GM18861 (cell line): Measurements from ENCODE around the gene HOXA7.
A peak's percentile ranks its signal among the peaks of the same experiment; 100 is the strongest.

Source experiments
- ATAC-seq: cut with Tn5 transposase; IDR thresholded peaks from one replicate; pipeline ENCODE4 v1.9.1; 2021; ENCODE audit not compliant: unreplicated experiment

The HOXA7 gene

DNA sequence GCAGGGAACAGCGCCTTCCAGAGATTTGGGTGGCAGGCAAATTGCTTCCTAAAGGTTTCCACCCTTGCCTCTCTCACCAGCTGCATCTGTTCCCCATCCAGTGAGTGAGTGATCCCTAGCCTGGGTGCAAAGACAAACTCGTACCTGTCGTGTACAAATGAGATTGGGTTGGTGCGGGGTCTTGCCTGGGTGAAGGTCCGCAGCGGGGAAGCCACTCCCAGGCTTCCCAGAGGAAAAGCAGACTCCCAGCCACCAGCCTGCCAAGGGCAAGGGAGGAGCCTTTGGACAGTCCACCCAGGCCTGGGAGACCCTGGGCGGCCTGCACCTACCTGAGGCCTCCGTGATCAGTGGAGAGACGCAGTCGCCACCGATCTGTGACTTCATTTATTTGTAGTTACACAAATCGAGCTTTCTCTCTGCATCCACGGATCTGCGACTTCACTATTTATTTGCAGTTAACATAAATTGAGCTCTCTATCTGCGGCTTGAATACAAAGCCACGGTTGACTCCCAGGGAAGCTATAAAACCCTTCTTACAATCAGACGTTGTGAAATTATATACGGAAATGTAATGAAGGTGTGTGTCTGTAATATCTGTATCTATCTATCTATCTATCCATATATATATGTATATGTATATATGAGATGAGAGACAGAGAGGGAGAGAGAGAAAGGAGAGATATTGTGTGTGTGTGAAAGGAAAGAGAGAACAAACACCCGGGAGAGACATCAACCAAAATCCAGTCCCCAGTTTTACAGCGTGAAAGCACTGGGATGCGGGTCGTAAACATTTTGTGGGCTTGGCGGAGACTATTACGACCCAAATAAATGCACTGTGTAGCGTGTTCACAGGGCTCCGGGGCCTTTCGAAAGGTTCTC lies 3.0 kb upstream of the HOXA7 start:
- no peak for ATAC-seq

GRCh38 chr7:27158436-27159265 lies 2.2 kb upstream of the HOXA7 start:
- no peak for ATAC-seq

DNA sequence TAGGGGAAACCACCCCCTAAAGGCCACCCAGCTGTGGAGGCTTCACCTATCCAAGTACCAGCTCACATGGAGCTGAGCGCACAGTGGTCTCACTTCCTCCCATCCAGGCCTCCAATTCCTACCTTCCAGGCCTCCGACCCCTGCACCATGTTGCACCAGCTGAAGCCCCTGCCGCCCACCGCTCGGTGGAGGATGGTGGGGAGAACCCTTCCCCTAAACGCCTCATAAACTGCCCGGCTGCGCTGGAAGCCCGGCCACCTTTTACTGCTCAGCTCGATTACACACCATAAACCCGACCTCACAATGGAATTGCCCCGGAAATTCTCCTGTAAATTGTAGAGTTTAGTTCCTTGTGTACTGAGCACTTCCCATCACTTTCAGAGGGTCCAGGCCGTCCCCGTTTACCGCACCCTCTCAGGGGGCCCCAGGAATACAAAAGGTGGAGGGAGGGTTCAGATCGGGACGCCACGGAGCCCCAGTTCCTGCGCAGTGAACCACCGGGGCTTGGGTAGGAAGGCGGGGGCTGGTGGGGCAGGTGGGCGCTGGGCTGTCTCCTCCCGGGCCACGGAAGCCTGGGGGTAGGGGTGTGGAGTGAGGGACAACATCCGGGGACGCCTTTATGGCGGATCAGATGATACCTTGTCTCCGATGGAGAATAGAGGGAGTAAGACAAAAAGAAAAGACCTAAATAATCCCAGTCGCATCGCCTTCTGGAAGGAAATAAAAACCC lies 1.4 kb upstream of the HOXA7 start:
- no peak for ATAC-seq

DNA sequence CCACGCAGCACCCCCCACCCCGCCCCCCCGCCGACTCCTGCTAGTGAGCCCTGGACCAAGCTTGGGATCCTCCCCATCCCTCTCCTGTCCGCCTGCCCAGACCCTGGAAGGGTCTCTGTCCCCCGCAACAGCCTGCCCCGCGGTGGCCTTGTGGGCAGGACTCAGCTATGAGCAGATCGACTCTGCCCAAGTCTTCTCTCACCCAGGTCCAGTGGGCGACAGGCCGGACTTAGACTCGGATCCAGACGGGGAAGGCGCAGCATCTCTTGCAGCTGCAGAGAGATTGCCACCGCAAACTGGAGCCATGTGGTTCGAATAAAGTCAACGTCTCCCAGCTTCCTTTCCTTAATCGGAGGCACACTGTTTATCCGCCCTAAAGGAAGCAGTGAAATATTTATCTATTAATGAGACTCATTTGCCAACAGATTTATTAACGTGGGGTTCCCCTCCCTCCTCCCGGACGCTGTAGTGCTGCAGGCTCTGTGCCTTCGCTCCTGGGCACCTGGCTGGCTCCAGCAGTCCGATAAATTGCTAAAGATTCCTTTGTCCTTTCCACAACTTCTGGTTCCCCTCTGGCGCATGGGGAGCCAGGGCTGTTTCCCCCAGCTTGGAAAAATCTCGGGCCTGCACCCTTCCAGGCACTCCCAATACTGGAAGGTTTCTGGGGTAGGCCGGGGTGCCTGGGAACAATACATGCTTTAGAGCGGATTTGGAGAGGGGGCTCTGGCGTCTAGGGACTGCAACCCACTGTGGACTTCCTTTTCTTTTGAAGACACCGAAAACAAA lies 634 bp upstream of the HOXA7 start:
- ATAC-seq, result no peak

DNA sequence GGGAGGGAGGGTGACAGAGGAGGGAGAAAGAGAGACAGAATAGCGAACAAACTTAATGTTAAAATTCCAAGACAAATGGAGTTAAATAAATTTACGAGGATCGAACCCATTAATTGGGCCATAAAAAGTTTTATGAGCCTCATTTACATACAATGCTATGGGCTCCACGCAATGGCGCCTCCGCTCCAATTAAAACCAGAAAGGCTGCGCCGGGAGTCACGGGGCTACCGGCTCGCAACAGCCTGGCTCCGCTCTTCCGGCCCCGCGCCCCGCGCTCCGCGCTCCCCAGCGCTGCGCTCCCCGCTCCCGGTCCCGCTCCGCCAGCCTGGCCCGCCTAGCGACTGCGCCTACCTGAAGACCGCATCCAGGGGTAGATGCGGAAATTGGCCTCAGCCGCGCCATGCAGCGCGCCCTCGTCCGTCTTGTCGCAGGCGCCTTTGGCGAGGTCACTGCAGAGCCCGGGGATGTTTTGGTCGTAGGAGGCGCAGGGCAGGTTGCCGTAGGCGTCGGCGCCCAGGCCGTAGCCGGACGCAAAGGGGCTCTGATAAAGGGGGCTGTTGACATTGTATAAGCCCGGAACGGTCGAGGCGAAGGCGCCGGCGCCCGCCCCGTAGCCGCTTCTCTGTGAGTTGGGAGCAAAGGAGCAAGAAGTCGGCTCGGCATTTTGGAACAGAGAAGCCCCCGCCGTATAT lies 513 bp downstream of the HOXA7 start:
- no peak for ATAC-seq

- ATAC-seq, result no peak
Observed at GRCh38 chr7:27154901-27155815, 1.3 kb downstream of the HOXA7 start.

GRCh38 chr7:27154369-27154768 lies 2.1 kb downstream of the HOXA7 start:
- no peak for ATAC-seq

DNA sequence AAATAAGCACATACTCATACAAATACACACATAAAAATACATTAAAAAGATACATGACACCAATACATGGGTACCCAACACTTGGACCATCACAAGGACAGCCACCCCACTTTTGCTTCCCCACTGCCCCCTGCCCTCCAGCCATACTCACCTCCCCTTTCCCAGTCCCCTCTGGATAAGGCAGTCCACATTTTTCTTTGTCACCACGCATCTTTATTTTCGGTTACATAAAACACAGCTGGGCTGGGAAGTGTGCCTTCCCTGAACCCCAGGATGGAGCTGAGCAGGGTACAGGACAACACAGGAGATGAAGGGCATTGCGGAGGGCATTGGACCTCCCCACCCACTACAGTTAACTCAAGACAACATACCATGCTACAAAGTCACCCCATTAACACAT lies 2.9 kb downstream of the HOXA7 start:
- no peak for ATAC-seq

DNA sequence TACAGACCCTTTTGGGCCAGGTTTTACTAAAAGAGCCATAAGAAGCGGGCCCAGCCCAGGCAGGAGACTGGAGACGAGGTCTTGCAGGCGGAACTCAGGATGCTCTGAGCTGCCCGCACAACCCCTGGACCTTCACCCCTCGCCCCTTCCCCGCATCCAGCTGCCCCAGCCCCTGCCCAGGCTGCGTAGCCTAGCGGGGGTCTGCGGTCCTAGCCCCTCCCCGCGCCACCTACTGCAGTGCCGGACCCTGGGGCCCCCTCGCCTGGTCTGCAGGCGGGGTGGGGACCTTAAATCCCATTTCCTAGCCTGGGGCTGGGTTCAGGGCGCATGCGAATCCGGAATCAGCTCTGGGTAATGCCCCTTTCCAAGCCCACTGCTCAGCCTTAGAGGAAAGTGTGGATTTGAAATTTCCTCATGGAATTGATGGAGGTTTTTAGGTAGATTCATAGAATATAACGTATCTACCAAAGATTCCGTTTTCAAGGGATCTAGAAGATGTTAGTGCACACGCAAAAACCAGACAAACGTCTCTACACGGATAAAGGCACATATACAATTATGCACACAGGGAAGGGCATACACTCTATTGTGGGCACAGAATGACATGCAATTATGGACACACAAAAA lies 3.5 kb downstream of the HOXA7 start:
- no peak for ATAC-seq

DNA sequence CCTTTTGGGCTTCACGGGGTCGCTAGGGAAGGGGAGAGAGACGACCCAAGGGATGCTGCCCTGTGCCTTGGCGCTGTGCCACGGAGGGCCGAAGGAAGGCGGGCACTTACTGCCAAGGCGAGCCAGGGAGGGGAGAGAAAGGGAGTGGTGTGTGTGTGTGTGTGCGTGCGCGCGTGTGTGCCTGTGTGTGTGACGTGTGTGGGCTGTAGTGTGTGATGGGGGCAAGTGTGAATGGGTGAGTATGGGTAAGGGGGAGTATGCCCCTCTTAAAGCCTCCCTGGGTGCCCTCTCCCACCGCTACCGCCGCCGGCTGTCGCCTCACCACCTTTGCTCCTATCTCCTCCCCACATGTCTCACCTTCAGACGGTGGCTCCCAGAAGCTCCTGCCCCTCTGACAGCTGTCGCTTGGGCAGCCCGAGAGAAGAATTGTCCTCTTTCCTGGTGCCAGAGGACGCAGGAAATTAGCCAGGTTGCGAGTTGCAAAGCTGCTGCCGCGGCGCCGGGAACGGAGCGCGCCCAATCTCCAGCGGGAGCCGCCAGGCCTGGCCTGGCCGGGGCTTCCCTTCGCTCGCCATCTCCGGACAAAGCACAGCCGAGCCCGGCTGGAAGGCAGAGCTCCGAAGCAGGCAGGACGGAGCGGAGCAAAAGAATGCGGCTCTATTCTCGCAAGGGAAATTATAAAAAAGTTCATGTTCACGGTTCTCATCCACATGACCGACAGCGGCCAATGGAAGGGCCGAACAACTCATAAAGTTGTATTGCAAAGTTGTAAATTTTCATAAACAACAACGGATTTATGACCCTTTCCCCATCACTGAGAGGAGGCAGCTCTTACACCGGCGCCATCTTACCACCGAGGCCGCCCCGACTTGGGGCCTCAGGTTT lies 4.3 kb downstream of the HOXA7 start, which contains the start of gene HOXA3:
Gene HOXA3, minus strand, starts transcription at position 653 of the 885 bp plus-strand sequence. CDS start 41,943 bp downstream, outside the sequence.
- no peak for ATAC-seq

GRCh38 chr7:27151341-27151930 lies 5.0 kb downstream of the HOXA7 start:
- ATAC-seq, result no peak

- peak; percentile 73 for ATAC-seq
Observed at GRCh38 chr7:27150568-27151340, 5.7 kb downstream of the HOXA7 start.

- ATAC-seq, result no peak
Observed at GRCh38 chr7:27149842-27150567, 6.5 kb downstream of the HOXA7 start.

DNA sequence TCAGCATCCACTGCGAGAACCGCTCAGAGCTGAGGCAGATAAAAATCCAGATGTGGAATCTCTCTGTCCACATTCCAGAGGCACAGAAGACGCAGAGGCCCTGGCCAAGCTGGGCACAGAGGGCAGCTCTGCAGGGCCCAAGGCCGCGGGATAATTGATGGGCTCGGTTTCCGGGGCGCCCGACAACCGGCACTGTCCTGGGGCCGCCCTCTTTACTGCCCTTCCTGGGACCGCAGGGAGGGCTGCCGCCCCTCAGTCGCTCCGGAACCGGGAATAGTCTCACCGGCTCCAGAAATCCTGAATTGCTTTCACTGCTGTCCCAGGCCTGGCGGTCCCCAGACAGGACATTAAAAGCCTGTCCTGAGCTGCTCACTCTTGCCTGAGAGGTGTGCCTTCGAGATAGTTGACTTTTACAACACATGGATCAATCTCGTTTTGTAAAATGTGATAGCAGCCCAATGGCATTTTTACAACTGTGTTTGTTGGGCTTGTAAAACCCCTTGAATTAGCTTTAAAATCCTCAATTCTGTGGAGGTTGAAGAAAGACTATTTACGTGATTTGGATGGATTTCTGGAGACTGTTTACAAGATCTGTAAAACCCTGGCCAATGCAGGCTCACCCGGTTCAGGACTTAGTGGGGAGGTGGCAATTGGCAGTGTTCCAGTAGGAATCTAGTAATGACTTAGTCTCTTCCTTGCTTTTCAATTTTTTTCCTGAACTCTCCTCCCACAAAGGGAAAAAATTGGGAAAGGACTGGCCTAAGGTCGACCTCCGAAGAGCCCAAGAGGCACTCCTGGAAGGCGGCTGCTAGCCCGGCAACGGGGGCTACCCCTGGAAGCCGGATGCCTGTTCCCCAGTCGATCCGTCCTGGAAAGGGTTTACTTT lies 7.5 kb downstream of the HOXA7 start:
- no peak for ATAC-seq
